Measurements from ENCODE around the gene DTD1.

The DTD1 gene

DNA sequence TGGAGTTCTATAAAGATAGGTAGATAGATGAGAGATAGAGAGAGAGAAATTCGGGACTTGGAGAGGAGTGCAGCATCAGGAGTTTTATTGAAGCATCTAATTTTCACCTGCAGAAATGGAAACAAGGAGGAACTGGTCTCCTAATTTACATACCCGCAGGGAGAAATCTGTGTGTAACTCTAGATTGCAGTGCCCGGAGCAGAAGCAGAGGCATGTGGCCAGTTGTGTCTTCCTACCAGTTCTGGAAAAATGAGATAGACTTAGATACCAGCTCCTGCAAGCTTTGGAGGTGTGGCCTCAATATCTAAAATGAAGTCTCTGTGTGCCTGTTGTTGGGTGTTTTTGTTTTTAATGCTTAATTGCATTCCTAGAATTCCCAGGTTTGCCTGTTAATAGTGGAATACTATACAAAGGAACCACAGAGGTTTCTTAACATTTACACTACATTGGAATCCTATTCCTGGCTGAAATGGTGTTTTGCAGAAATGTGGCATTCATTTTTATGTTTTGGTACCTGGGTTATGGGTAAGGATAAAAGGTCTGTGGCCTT, 57.4 kb downstream of the DTD1 start:
- H3K4me3 ChIP-seq (ENCODE audit: low read depth, low read length), result no peak overlapping the region
- no peaks in the 10 kb centered on the region for H3K36me3 ChIP-seq
- H3K9me3 ChIP-seq, result no peaks in the 10 kb centered on the region
- no peaks in the 10 kb centered on the region for H3K4me1 ChIP-seq
- no peaks in the 10 kb centered on the region for H3K27me3 ChIP-seq
- TF ChIP-seq, protein P1, sequence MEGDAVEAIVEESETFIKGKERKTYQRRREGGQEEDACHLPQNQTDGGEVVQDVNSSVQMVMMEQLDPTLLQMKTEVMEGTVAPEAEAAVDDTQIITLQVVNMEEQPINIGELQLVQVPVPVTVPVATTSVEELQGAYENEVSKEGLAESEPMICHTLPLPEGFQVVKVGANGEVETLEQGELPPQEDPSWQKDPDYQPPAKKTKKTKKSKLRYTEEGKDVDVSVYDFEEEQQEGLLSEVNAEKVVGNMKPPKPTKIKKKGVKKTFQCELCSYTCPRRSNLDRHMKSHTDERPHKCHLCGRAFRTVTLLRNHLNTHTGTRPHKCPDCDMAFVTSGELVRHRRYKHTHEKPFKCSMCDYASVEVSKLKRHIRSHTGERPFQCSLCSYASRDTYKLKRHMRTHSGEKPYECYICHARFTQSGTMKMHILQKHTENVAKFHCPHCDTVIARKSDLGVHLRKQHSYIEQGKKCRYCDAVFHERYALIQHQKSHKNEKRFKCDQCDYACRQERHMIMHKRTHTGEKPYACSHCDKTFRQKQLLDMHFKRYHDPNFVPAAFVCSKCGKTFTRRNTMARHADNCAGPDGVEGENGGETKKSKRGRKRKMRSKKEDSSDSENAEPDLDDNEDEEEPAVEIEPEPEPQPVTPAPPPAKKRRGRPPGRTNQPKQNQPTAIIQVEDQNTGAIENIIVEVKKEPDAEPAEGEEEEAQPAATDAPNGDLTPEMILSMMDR (IDR thresholded peaks at IDR 0.05; ENCODE audit: low read depth, low read length), result no peak
- no peak for DNase-seq

DNA sequence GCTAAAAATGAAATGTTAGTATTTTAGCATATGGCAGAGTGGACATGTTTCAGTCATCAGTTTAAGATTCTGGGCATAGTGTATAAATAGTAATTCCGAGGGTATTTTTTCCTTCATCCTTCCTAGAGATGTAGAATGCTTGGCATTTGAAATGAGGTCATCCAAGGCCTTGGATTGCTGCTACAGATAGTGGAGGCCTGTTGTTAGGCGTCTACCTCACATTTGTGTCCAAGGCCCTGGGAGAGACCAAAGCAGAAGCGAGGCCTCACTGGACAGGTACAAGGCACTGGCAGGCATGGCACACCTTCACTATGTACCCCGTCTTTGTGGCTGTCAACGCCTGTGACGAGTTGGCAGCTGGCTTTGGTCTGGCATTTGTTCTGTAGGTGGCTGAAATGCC, 58.0 kb downstream of the DTD1 start:
- Histone ChIP-seq H3K36me3 (no peaks in the 10 kb centered on the region), H3K4me1 (no peaks in the 10 kb centered on the region), H3K9me3 (no peaks in the 10 kb centered on the region), H3K4me3 (ENCODE audit: low read depth, low read length) (no peak overlapping the region), H3K27me3 (no peaks in the 10 kb centered on the region)
- no peak for DNase-seq
- TF ChIP-seq, protein P1 (IDR thresholded peaks at IDR 0.05; ENCODE audit: low read depth, low read length), result no peak

DNA sequence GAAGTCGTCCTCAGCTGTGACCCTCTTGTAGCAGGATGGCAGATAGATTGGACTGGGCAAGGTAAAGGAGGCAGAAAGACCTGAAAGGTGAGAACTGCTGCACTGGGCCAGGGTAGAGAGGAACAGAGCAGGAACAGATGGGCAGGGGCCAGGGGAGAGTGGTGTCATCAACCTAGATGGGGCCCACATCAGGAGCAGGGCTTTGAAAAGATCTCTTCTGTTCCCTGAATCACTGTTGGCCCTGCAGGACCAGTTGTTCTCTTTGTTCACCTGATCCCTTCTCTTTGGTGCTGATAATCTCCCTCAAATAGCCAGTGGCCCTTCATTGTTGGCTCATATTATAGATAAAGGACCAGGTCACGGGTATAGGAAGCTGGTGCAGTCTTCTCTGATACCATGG, 59.9 kb downstream of the DTD1 start:
- no peaks in the 10 kb centered on the region; the same call in 1 of the 2 replicates for H3K4me1 ChIP-seq
- no peak for DNase-seq
- TF ChIP-seq, protein P1 (IDR thresholded peaks at IDR 0.05; ENCODE audit: low read depth, low read length), result no peak
- H3K9me3 ChIP-seq, result no peaks in the 10 kb centered on the region
- H3K27me3 ChIP-seq, result no peaks in the 10 kb centered on the region
- no peak overlapping the region for H3K4me3 ChIP-seq (ENCODE audit: low read depth, low read length)
- H3K36me3 ChIP-seq, result no peaks in the 10 kb centered on the region

DNA sequence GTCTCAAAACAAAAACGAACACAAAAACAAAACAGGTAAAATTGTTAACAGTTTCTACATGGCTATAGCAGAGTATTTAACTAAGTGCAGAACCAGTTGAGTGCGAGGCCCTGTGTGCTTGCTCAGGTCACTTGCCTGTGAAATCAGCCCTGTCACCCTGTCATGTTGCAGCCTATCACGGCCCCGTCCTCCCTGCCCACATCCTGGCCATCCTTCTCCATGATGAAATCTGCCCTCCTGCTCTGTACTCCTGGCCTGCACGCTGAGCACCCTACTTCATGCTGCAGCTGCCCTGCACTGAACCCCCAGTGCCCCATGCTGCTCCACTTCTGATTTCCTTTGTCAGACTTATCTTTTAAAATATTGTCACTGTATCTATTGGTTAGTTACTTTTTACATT, 62.4 kb downstream of the DTD1 start:
- Histone ChIP-seq H3K9me3 (no peaks in the 10 kb centered on the region), H3K36me3 (no peaks in the 10 kb centered on the region), H3K4me1 (no peaks in the 10 kb centered on the region; the same call in 1 of the 2 replicates), H3K4me3 (ENCODE audit: low read depth, low read length) (no peak overlapping the region), H3K27me3 (no peaks in the 10 kb centered on the region)
- no peak for DNase-seq
- TF ChIP-seq, protein P1 (IDR thresholded peaks at IDR 0.05; ENCODE audit: low read depth, low read length), result no peak

DNA sequence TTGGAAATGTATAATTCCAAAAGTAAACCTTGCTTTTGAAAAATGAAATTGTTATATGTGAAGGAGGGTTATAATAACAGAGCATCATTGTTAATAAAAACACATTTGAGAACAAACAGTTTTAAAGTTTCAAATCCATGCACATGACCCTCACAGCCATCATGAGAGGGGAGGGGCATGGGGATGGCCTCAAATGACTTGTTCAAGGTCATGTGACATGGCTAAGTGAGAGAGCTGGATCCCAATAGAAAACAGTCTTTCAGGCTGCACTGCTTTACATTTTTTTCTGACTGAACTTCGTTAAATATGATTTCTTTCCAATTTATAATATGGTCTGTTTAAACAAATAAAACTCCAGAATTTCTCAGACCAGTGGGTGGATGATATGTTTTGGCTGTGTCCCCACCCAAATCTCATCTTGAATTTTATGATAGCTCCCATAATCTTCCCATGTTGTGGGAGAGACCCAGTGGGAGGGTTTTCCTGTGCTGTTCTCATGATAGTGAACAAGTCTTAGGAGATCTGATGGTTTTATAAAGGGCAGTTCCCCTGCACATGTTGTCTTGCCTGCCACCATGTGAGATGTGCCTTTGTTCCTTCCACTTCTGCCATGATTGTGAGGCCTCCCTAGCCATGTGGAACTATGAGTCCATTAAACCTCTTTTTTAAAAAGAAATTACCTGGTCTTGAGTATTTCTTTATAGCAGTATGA, 66.0 kb downstream of the DTD1 start:
- no peaks in the 10 kb centered on the region for H3K27me3 ChIP-seq
- no peaks in the 10 kb centered on the region for H3K36me3 ChIP-seq
- TF ChIP-seq, protein P1 (IDR thresholded peaks at IDR 0.05; ENCODE audit: low read depth, low read length), result no peak
- no peak overlapping the region for H3K4me3 ChIP-seq (ENCODE audit: low read depth, low read length)
- H3K4me1 ChIP-seq, result no peaks in the 10 kb centered on the region; the same call in 1 of the 2 replicates
- DNase-seq, result no peak
- no peaks in the 10 kb centered on the region for H3K9me3 ChIP-seq

DNA sequence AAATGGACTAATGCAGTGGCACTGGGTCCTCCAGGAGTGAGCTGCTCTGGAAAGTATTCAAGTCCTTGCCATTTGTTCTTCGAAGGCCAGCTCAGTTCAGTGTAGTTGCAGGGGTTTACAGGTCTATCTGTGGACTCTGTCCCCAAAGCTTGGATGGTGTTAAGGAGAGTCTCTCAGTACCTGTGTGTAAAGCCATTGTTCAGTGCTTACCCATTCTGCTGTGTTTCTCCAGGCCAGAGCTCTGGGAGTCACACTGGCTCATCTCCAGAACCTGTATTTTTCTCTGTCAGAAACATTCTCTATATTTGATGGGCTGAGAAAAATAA, 66.6 kb downstream of the DTD1 start:
- no peaks in the 10 kb centered on the region for H3K36me3 ChIP-seq
- H3K27me3 ChIP-seq, result no peaks in the 10 kb centered on the region
- no peak overlapping the region for H3K4me3 ChIP-seq (ENCODE audit: low read depth, low read length)
- TF ChIP-seq, protein P1 (IDR thresholded peaks at IDR 0.05; ENCODE audit: low read depth, low read length), result no peak
- H3K4me1 ChIP-seq, result no peaks in the 10 kb centered on the region; the same call in 1 of the 2 replicates
- H3K9me3 ChIP-seq, result no peaks in the 10 kb centered on the region
- DNase-seq, result no peak

All from BE2C (cell line).